ENCODE data around the gene HNRNPU. TPM values are rescaled to one million over a fixed set of nuclear protein-coding genes. Genes with fewer than 3 reads are reported as not detected.
A peak's percentile ranks its signal among the peaks of the same experiment; 100 is the strongest.

Gene HNRNPU
- total and polyA plus RNA-seq, 2 of the 13 experiments (the other 11 are each of a cell fraction or from before 2014, with no cell fraction given): 101 to 508 TPM

GRCh38 chr1:244864253-244865027, at the start of gene HNRNPU (continued):
- peak; percentile 81; the same call in 1 of the 2 replicates for TF ChIP-seq TMF1 (CRISPR knock-in tag; IDR thresholded peaks at IDR 0.05; ENCODE audit: low read depth)
- peak; percentile 66; the same call in 1 of the 2 replicates for TF ChIP-seq ZNF350 (CRISPR knock-in tag; IDR thresholded peaks at IDR 0.05; ENCODE audit: borderline replicate concordance, low read depth)
- TF ChIP-seq KLF6 (CRISPR knock-in tag; IDR thresholded peaks at IDR 0.05): peak; percentile 82
- no peak for TF ChIP-seq RBAK (CRISPR knock-in tag; IDR thresholded peaks at IDR 0.05)
- no peak for TF ChIP-seq SP1 (IDR thresholded peaks at IDR 0.05)
- TF ChIP-seq SP1 (CRISPR knock-in tag; IDR thresholded peaks at IDR 0.05): peak; percentile 96
- no peak for TF ChIP-seq MBD4 (IDR thresholded peaks at IDR 0.05; ENCODE audit: borderline replicate concordance, low read length)
- TF ChIP-seq FIP1L1 (IDR thresholded peaks at IDR 0.05; ENCODE audit: borderline replicate concordance, insufficient read depth, low read depth, low read length): no peak
- no peak for TF ChIP-seq PHF20 (CRISPR knock-in tag; IDR thresholded peaks at IDR 0.05)
- TF ChIP-seq RBM22 (optimal IDR thresholded peaks at IDR 0.05; ENCODE audit: low read length): no peak
- peak; percentile 73; the same call in 1 of the 2 replicates for TF ChIP-seq ZNF564 (CRISPR knock-in tag; IDR thresholded peaks at IDR 0.05)
- peak; percentile 81 for TF ChIP-seq TAF15 (IDR thresholded peaks at IDR 0.05; ENCODE audit: low read depth, low read length, poor library complexity, severe bottlenecking)
- TF ChIP-seq KLF12 (CRISPR knock-in tag; IDR thresholded peaks at IDR 0.05; ENCODE audit: borderline replicate concordance): peak; percentile 44
- peak; percentile 60 for TF ChIP-seq MAX (IDR thresholded peaks at IDR 0.05)
- 0 out of 2 replicates have a peak, but pooled peaks have one; percentile 10 for TF ChIP-seq KDM6A (CRISPR knock-in tag; IDR thresholded peaks at IDR 0.05; ENCODE audit: low read depth)
- TF ChIP-seq ERF (CRISPR knock-in tag; IDR thresholded peaks at IDR 0.05): peak; percentile 71; the same call in 1 of the 2 replicates
- TF ChIP-seq ZNF292 (CRISPR knock-in tag; IDR thresholded peaks at IDR 0.05; ENCODE audit: borderline replicate concordance, low read depth): no peak
- peak; percentile 64; the same call in 1 of the 2 replicates for TF ChIP-seq ZNF761 (CRISPR knock-in tag; conservative IDR thresholded peaks at IDR 0.05)
- TF ChIP-seq TOE1 (CRISPR knock-in tag; IDR thresholded peaks at IDR 0.05): no peak
- TF ChIP-seq ZNF282 (IDR thresholded peaks at IDR 0.05; ENCODE audit: partially characterized antibody): no peak
- peak; percentile 67; the same call in 1 of the 2 replicates for TF ChIP-seq YEATS2 (CRISPR knock-in tag; IDR thresholded peaks at IDR 0.05; ENCODE audit: borderline replicate concordance)
- no peak for TF ChIP-seq CEBPB (IDR thresholded peaks at IDR 0.05; ENCODE audit: borderline replicate concordance, low read depth, low read length)
- TF ChIP-seq ZNF275 (CRISPR knock-in tag; IDR thresholded peaks at IDR 0.05; ENCODE audit: borderline replicate concordance): peak; percentile 77; the same call in 1 of the 2 replicates
- TF ChIP-seq SALL1 (CRISPR knock-in tag; IDR thresholded peaks at IDR 0.05): peak; percentile 92
- 0 out of 2 replicates have a peak, but pooled peaks have one; percentile 20 for TF ChIP-seq ZNF264 (CRISPR knock-in tag; IDR thresholded peaks at IDR 0.05)

Measured in HepG2 (cell line).